SK-N-SH treated with all-trans-retinoic acid at 6 μM for 48 hours (cell line): Measurements from ENCODE around the gene PPARG.

ENCODE experiments used
- ATAC-seq: fragments of 200-7000 bp; cut with Tn5 transposase; 3 replicates; pipeline ENCODE4 v1.9.1; 2020; ENCODE audit warnings: mild to moderate bottlenecking, moderate library complexity
- BACH2 ChIP-seq: fragments of 250-450 bp; sonication (Bioruptor Pico); IDR thresholded peaks from 2 replicates; pipeline ENCODE4 v1.9.0; 2021; ENCODE audit warnings: mild to moderate bottlenecking, borderline replicate concordance
- CREB5 ChIP-seq: fragments of 250-450 bp; sonication (Bioruptor Pico); IDR thresholded peaks from 2 replicates; pipeline ENCODE4 v1.5.1; 2020; ENCODE audit warnings: low read depth, mild to moderate bottlenecking, moderate library complexity
- CSDC2 ChIP-seq: fragments of 250-450 bp; sonication (Bioruptor Pico); IDR thresholded peaks from 2 replicates; pipeline ENCODE4 v1.5.0; 2020; ENCODE audit warnings: mild to moderate bottlenecking, moderate library complexity
- CSRNP3 ChIP-seq: fragments of 250-450 bp; sonication (Bioruptor Pico); IDR thresholded peaks from 2 replicates; pipeline ENCODE4 v1.5.1; 2021; ENCODE audit warnings: mild to moderate bottlenecking, moderate library complexity
- GLIS3 ChIP-seq: fragments of 250-450 bp; sonication (Bioruptor Pico); IDR thresholded peaks from 2 replicates; pipeline ENCODE4 v1.5.0; 2020; ENCODE audit warnings: mild to moderate bottlenecking, moderate library complexity
- ISL1 ChIP-seq: fragments of 250-450 bp; sonication (Bioruptor Pico); IDR thresholded peaks from 2 replicates; pipeline ENCODE4 v2.1.2; 2022; ENCODE audit warnings: mild to moderate bottlenecking, moderate library complexity
- OSR1 ChIP-seq: fragments of 250-450 bp; sonication (Bioruptor Pico); IDR thresholded peaks from 2 replicates; pipeline ENCODE4 v1.8.0; 2022; ENCODE audit warnings: moderate library complexity, mild to moderate bottlenecking, inconsistent platforms
- PATZ1 ChIP-seq: fragments of 250-450 bp; sonication (Bioruptor Pico); IDR thresholded peaks from 2 replicates; pipeline ENCODE4 v1.8.0; 2020; ENCODE audit warnings: mild to moderate bottlenecking, moderate library complexity, borderline replicate concordance
- POU6F1 ChIP-seq: fragments of 250-450 bp; sonication (Bioruptor Pico); IDR thresholded peaks from 2 replicates; pipeline ENCODE4 v1.8.0; 2021; ENCODE audit warnings: low read depth, mild to moderate bottlenecking, moderate library complexity, borderline replicate concordance
- PPARA ChIP-seq: fragments of 250-450 bp; sonication (Bioruptor Pico); IDR thresholded peaks from 2 replicates; pipeline ENCODE4 v1.5.0; 2020; ENCODE audit warnings: mild to moderate bottlenecking, borderline replicate concordance
- RARB ChIP-seq: fragments of 250-450 bp; sonication (Bioruptor Pico); IDR thresholded peaks from 2 replicates; pipeline ENCODE4 v1.8.0; 2021; ENCODE audit warnings: mild to moderate bottlenecking, moderate library complexity
- SNAI2 ChIP-seq: fragments of 250-450 bp; sonication (Bioruptor Pico); IDR thresholded peaks from 2 replicates; pipeline ENCODE4 v1.5.0; 2020; ENCODE audit warnings: mild to moderate bottlenecking, moderate library complexity
- TCF4 ChIP-seq: fragments of 250-450 bp; sonication (Bioruptor Pico); IDR thresholded peaks from 2 replicates; pipeline ENCODE4 v1.8.0; 2021; ENCODE audit warnings: mild to moderate bottlenecking, moderate library complexity, borderline replicate concordance
- TOX ChIP-seq: fragments of 250-450 bp; sonication (Bioruptor Pico); IDR thresholded peaks from 2 replicates; pipeline ENCODE4 v1.8.0; 2021; ENCODE audit warnings: mild to moderate bottlenecking, moderate library complexity, borderline replicate concordance
- TSHZ2 ChIP-seq: fragments of 250-450 bp; sonication (Bioruptor Pico); IDR thresholded peaks from 2 replicates; pipeline ENCODE4 v1.5.0; 2020; ENCODE audit warnings: mild to moderate bottlenecking, moderate library complexity
- ZC3H10 ChIP-seq: fragments of 250-450 bp; sonication (Bioruptor Pico); IDR thresholded peaks from 2 replicates; pipeline ENCODE4 v1.5.1; 2021; ENCODE audit warnings: mild to moderate bottlenecking, moderate library complexity
- ZFP3 ChIP-seq: fragments of 250-450 bp; sonication (Bioruptor Pico); IDR thresholded peaks from 2 replicates; pipeline ENCODE4 v1.5.0; 2020; ENCODE audit warnings: mild to moderate bottlenecking, moderate library complexity
- ZFP30 ChIP-seq: fragments of 450-650 bp; formaldehyde crosslinking; IDR thresholded peaks from 2 replicates; pipeline ENCODE4 v1.5.0; 2022; ENCODE audit warnings: mild to moderate bottlenecking, moderate library complexity
- ZNF565 ChIP-seq: fragments of 450-650 bp; formaldehyde crosslinking; conservative IDR thresholded peaks from 2 replicates; pipeline ENCODE4 v1.5.0; 2020; ENCODE audit warnings: low read depth, mild to moderate bottlenecking, moderate library complexity
- ZNF70 ChIP-seq: fragments of 450-650 bp; formaldehyde crosslinking; IDR thresholded peaks from 2 replicates; pipeline ENCODE4 v1.5.0; 2020; ENCODE audit warnings: mild to moderate bottlenecking, moderate library complexity
- ZNF8 ChIP-seq: fragments of 450-650 bp; formaldehyde crosslinking; IDR thresholded peaks from 2 replicates; pipeline ENCODE4 v1.5.0; 2020; ENCODE audit warnings: mild to moderate bottlenecking, moderate library complexity

PPARG gene

GRCh38 chr3:12465836-12466225, 177.0 kb downstream of the PPARG start:
- TF ChIP-seq ZNF565, result no peak
- no peak for TF ChIP-seq POU6F1
- TF ChIP-seq ZNF8, result no peak
- TF ChIP-seq PPARA, result no peak
- no peak for TF ChIP-seq RARB
- TF ChIP-seq ZFP3, result no peak
- no peak for TF ChIP-seq GLIS3 (CRISPR knock-in tag)
- no peak for TF ChIP-seq ZC3H10 (CRISPR knock-in tag)
- TF ChIP-seq TCF4 (CRISPR knock-in tag), result no peak
- no peak for TF ChIP-seq OSR1 (CRISPR knock-in tag)
- no peak for TF ChIP-seq TOX (CRISPR knock-in tag)
- TF ChIP-seq ZNF70 (CRISPR knock-in tag), result no peak
- no peak for TF ChIP-seq TSHZ2 (CRISPR knock-in tag)
- TF ChIP-seq PATZ1, result no peak
- TF ChIP-seq CREB5 (CRISPR knock-in tag), result no peak
- no peak for TF ChIP-seq ZFP30 (CRISPR knock-in tag)
- TF ChIP-seq BACH2 (CRISPR knock-in tag), result no peak
- no peak for TF ChIP-seq ISL1
- no peak for TF ChIP-seq SNAI2
- no peak for TF ChIP-seq CSDC2 (CRISPR knock-in tag)
- ATAC-seq, result no peak

- TF ChIP-seq TCF4 (CRISPR knock-in tag) (no peak), ISL1 (no peak), BACH2 (CRISPR knock-in tag) (no peak), ZFP30 (CRISPR knock-in tag) (no peak), PATZ1 (no peak), PPARA (no peak), RARB (no peak), ZNF565 (no peak), CSRNP3 (CRISPR knock-in tag) (no peak), OSR1 (CRISPR knock-in tag) (no peak), TOX (CRISPR knock-in tag) (no peak), ZNF70 (CRISPR knock-in tag) (no peak), GLIS3 (CRISPR knock-in tag) (no peak), ZNF8 (no peak)
Observed at GRCh38 chr3:12467746-12468145, 178.9 kb downstream of the PPARG start.

More at GRCh38 chr3:12467746-12468145, 178.9 kb downstream of the PPARG start:
- no peak for ATAC-seq
